NCI-H446 (cell line): ENCODE results near the gene PSMD4.

Experiments
- DNase-seq, 2 experiments: peaks; one replicate each; lab custom pipeline; 2025; lab: John Stamatoyannopoulos, UW

PSMD4 gene

DNA sequence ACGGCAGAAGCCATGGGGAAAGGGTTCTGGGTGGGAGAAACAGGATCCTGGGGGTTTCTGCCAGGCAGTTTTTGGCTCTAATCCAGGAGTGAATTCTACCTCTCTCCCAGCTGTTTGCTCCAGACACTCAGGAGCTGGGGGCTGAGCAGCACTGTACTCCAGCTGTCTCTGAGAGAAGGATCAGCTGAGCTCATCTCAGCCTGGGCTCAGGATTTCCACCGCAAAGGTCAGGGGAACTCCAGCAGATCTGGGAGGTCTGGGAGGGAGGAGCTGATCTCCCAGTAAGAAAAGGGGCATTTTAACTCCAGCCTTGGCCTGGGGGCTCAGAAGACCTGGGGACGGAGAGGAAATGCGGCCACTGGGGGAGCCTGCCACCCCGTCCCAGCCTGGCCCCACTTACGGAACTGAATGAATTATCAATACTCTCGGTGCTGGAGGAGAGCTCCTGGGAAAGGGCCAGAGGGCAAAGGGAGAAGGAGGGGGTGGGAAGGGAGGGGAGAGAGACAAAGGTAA lies 55.3 kb downstream of the PSMD4 start:
- DNase-seq: no peak

DNA sequence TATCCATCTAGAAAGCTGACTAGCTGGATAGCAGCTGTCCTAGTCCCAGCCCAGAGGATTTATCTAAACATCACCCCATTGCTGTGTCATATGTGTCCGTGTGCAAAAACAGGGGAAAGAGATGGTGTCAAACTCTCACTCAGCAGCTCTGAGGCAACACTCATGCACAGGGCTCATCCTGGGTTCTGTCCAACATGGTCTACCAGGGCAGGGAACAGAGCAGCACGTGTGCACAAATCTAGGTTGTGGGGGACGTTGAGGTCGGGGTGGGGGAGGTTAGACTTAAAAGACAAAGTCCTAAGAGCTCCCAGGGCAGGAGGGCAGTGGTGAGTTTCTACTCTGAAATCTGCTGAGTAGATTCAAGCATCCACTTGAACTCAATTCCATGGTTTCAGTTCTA lies 56.5 kb downstream of the PSMD4 start:
- DNase-seq: no peak

DNA sequence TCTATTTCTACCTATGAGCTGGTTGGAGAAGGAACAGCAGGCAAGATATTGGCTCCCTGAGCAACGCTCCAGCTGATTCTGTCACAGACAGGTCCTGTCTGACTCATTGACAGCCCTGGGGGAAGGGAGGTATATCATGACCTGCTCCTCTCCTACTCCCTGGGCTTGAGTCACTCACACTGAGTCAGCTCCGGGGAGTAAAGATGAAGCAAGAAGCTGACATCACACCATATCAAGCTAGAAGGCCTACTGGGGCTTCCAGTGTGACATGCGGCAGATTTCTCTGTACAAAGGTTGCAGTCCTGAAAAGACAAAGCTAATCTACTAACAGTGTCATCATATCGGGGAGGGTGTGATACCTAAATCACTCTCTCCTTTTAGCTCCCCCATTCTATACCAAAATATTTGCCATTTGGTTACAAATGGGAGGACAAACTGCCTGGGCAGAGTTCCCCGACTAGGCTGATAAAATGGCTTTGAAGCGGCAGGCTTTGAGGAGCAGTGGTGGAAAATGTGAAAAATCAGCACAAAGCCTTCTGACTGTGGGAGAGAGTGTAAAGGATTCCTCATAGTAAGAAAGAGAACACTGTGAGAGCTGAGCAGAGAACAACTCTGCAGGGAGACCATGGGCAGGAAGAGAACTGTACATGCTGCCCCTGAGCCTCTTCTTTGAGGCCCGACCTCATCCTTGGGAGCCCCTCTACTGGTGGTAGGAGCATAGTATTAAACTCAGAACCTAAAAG lies 57.2 kb downstream of the PSMD4 start:
- DNase-seq: no peak

DNA sequence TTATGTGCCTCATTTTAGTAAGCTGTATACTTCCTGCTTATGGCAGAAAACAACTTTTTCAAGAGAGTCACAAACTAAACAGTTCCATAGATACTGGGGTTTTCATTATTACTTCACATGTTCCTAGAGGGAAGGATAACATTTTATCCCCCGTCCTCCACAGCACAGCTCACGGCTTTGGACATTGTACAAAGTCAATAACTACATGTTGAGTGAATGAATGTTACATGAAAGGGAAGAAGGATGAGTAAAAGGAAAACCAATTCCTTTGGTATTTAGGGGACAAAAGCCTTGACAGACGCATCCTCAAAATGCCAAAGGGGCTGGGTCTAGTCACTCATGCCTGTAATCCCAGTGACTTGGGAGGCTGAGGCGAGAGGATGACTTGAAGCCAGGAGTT lies 57.9 kb downstream of the PSMD4 start:
- no peak for DNase-seq

DNA sequence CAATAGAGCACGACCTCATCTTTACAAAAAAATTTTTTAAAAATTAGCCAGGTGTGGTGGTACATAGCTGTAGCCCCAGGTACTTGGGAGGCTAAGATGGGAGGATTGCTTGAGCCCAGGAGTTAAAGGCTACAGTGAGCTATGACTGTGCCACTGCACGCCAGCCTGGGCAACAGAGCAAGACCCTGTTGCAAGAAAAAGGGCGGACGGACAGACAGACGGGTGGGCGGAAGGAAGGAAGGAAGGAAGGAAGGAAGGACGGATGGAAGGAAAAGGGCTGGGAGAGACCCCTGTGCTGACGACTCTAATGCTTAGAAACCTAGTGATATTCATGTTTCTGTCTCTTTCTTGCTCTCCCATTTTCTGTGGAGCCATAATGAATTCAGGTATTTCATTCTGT lies 58.3 kb downstream of the PSMD4 start:
- no peak for DNase-seq

DNA sequence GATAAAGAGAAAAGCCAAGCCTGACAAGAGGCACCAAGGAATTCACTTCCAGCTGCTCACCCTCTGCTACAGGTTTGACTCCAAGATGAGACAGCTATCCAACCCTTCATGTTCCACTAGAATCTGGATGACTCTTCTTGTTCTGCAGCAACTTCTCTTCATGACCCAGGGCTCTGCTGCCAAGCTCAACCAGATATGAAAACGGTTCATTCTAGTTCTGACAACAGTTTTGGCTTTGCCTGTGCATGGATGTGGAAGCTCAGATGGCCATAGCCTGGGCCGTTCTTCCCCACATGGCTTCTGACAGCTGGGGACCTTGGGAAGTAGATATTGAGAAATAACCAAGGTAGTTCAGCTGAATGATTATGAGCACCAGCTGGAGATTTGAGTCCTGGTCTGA lies 59.0 kb downstream of the PSMD4 start:
- DNase-seq: no peak

DNA sequence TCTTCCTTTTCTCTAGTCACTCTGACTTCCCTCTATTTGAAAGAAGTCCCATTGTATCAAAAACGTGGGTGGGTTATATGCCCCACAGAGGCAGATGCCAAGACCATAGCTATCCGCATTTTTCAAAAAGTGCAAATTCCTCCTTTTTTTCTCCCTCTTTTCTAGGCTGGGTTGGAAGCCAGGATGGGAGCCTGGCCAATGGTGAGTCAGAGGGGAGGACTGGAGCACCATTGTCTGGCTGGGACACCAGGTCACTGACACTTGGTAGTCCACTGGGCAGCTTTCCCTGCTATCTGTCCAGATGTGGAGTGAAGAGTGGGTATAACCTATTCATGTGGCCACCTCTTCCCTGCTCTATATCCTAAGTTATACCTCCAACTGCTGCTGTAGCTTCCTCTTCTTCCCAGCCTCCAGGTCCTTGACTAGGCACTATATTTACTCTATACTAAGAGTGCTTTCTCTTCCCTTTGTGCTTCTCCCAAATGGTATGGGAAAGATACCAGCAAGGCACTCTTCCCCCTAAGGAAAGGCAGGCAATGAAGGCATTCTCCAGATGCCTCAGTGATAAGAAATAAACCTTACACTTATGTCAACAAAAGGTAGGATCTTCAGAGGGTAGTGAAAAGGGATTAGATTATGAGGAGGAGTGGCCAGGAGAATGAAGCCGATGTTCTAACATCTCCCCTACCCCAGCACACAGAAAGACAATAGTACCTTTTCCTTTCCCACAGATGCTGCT lies 59.8 kb downstream of the PSMD4 start:
- DNase-seq: no peak

DNA sequence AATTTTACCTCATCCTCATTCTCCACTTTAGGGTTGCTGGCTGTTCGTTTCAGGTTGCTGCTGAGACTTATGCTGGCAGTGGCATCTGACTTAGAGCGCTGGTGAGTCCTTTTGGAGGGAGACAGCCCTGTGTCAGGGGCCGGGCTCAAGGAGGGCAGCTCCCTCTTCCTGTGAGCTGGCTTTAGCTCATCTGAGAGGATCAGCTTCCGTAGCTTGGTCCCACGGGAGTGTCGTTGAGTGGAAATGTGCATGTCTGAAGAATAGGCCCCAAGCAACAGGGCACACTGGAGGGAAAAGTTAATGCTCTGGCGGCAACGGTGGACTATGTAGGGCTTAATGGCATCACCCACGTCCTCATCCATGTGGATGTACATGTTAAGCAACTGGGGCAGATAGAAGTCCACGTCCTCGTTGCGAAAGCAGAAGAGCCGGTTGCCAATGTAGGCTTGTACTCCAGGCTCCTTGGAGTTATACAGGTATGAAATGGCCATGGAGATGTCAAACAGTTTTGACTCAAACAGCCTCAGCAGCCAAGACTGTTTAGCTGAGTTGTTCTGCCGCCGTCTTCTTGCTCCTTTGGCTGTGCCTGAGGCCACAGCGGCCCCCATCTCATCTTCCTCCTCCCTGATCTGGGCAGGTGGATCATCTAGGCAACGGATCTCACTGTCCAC lies 61.2 kb downstream of the PSMD4 start:
- no peak for DNase-seq
